GM19239 (cell line): ENCODE data around the gene NPW.

Experiments
- DNase-seq: peaks from one replicate; pipeline ENCODE4 v3.0.0; 2011; ENCODE audit warnings: low spot score; ENCODE audit not compliant: insufficient read length
- FAIRE-seq: peaks from 2 replicates; lab custom pipeline; 2011; peaks lifted over from hg19 to GRCh38; lab: Jason Lieb, UNC

The NPW gene

GRCh38 chr16:2043667-2044451 is 24.3 kb downstream of the NPW start:
- FAIRE-seq (no peak), DNase-seq (no peak)

DNA sequence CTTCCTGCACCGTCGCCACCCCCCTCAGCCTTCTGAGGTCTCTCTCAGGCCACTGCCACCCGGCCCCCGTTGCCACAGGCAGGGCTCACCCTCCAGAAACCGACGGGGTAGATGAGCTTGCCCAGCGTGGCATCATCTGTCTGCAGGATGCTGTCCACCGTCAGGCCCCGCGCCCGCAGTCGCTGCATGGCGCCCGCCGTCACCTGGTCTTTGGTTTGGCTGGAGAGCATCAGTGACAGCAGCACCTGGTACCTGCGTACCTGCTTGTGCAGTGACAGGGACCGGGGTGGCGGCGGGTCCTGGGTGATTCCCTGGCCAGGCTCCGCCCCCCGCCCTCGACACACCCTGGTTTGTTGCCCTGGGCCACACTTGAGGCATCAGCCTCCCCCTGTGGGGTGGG is 25.0 kb downstream of the NPW start:
- no peak for DNase-seq
- no peak for FAIRE-seq

- no peak for FAIRE-seq
- no peak for DNase-seq
Observed at GRCh38 chr16:2045965-2046892, 26.6 kb downstream of the NPW start.

GRCh38 chr16:2046893-2047329 is 27.3 kb downstream of the NPW start:
- no peak for DNase-seq
- FAIRE-seq, result no peak

- peak; percentile 93 for FAIRE-seq
- DNase-seq, result peak; percentile 100
Observed at GRCh38 chr16:2047330-2048115, 27.9 kb downstream of the NPW start, which contains the start of the genes NTHL1 and TSC2. Gene NTHL1, minus strand, starts transcription at chr16:2047834. Its CDS starts 11 bp downstream, at chr16:2047823. Gene TSC2, plus strand, starts transcription at chr16:2047985. Its CDS starts 631 bp downstream, at chr16:2048616.

- no peak for DNase-seq
- no peak for FAIRE-seq
Observed at GRCh38 chr16:2048116-2048543, 28.5 kb downstream of the NPW start.

DNA sequence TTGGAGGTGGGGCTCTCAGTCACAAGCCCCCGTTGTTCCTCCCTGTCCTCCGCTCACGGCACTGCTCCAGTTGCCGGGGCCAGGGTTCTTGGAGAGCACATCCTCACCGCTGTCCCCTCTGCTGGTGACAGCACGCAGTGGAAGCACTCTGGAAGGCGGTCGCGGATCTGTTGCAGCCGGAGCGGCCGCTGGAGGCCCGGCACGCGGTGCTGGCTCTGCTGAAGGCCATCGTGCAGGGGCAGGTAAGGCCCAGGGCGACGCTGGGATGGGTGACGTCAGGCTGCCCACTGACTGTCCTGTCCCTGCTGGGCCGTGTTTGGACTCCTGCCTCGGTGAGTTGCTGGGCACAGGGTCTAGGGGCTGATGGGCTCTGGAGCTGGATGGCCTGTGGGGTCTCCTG is 33.6 kb downstream of the NPW start:
- FAIRE-seq (no peak), DNase-seq (no peak)

GRCh38 chr16:2053897-2054296 is 34.3 kb downstream of the NPW start:
- no peak for DNase-seq
- no peak for FAIRE-seq

GRCh38 chr16:2054543-2055245 is 35.1 kb downstream of the NPW start:
- DNase-seq (no peak), FAIRE-seq (no peak)

- DNase-seq (no peak), FAIRE-seq (no peak)
Observed at GRCh38 chr16:2056077-2056476, 36.5 kb downstream of the NPW start.

DNA sequence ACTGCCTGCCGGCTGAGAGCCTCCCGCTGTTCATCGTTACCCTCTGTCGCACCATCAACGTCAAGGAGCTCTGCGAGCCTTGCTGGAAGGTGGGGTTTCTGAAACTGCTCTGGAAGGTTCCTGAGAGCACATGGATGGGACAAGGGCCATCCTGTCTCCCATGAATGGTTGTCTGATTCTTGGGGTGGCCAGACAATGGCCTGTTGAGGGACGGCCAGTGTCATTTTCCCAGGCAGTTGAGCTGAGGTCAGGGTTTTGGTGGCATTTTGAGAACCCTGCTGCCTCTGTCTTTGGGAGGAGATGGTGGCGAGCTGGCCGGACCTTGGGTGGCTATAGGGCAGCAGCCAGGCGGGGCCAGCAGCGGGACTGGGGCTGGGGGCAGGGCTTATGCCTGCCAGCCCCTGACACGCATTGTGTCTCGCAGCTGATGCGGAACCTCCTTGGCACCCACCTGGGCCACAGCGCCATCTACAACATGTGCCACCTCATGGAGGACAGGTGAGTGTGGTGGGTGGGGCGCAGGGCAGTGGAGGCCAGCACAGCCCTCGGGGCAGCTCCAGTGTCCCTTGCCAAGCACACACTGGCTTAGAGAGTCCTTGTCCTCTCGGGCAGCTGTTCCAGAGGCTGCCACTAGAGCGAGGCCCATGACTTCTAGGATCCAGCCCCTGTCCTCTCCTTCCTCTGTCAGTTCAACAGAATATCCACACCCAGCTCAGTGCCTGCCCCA is 37.3 kb downstream of the NPW start:
- FAIRE-seq (no peak), DNase-seq (no peak)

GRCh38 chr16:2057438-2057837 is 37.9 kb downstream of the NPW start:
- FAIRE-seq (no peak), DNase-seq (no peak)

DNA sequence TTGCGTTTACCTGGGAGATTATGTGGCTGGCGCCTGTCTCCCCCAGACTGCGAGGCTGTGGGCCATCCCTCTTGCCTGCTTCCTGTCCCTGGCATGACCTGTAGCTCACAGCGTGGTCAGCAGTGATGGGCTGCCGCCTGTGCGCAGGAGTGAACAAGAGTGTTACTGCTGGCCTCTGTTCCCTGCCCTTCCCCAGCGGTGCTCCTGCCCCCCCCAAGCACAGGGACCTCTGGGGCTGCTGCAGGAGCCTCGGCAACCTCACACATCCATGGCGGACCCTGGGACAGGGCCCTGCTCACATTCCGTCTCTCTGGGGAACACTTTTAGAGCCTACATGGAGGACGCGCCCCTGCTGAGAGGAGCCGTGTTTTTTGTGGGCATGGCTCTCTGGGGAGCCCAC is 38.8 kb downstream of the NPW start:
- FAIRE-seq (no peak), DNase-seq (no peak)

- no peak for DNase-seq
- FAIRE-seq, result no peak
Observed at GRCh38 chr16:2058872-2059271, 39.3 kb downstream of the NPW start.

GRCh38 chr16:2060346-2060745 is 40.8 kb downstream of the NPW start:
- FAIRE-seq, result no peak
- no peak for DNase-seq

GRCh38 chr16:2061023-2061422 is 41.4 kb downstream of the NPW start:
- FAIRE-seq, result no peak
- DNase-seq, result no peak

- FAIRE-seq (no peak), DNase-seq (no peak)
Observed at GRCh38 chr16:2061526-2061925, 41.9 kb downstream of the NPW start.

DNA sequence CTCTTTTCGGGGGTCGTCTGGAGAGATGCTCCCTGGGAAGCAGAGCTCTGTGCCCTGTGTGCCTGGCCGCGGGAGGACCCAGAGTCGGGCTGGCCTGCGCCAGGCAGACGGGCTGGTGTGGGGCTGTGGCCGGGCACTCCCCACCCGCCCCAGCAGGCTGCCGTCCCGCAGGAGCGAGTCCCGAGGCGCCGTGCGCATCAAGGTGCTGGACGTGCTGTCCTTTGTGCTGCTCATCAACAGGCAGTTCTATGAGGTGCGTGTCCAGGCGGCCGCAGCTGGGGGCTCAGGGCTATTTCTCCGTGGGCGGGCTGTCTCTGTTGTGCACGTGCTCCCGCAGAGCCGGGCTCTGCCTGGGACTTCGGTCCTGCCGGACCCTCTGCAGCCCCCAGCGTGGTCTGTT is 43.2 kb downstream of the NPW start:
- FAIRE-seq, result no peak

GRCh38 chr16:2063861-2064260 is 44.3 kb downstream of the NPW start:
- FAIRE-seq, result no peak

More for the DNA sequence above, 43.2 kb downstream of the NPW start:
- DNase-seq, result no peak

More at GRCh38 chr16:2063861-2064260, 44.3 kb downstream of the NPW start:
- DNase-seq, result no peak
